ENCODE results near the gene FLOT1.

The FLOT1 gene

DNA sequence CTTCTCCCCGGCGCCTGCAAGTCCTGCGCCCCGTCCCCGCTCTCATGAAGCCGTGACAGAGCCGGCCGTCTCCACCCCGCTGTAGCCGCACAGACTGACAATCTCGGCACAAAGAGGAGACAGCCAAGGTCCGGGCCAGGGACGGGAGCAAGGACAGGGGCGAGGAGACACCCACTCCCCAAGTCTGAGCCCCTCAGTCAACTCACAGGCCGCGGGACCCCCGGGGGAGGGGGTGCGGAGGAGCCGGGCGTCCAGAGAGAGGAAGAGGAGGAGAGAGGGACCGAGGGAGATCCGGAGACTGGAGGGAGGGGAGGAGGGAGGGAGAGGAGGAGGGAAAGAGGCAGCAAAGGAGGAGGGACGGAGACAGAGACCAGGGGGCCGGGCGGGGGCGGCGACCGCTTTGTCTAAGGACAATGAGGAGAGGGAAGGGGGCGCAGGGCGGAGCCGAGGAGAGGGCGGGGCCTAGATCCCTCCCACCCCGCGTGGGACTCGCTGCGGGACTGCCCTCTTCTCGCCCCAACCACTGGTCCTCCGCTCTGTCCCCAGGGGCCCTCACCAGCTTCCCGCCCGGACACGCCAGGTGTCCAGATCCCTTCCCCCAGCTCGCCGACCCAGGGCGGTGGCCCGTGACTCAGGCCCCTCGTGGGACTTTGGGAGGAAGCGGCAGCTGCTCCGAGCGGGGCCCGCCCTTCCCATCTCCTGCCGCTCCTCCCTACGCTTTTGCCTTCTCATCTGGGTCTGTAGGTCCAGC, 55.4 kb downstream of the FLOT1 start:
- Histone ChIP-seq H3K4me3 (ENCODE audit: low read depth, low read length, poor library complexity, severe bottlenecking) (peak overlapping the region; percentile 87), H3K9me3 (ENCODE audit: low read length) (no peaks in the 10 kb centered on the region), H3K27ac (ENCODE audit: low read depth, low read length, poor library complexity, severe bottlenecking) (peak overlapping the region; percentile 95), H3K27me3 (ENCODE audit: insufficient read depth, low read length) (no peaks in the 10 kb centered on the region), H3K79me2 (ENCODE audit: insufficient read depth, low read length) (peaks cover 27% of the 10 kb centered on the region), H3K4me1 (ENCODE audit: insufficient read depth, low read length, severe bottlenecking) (peaks cover 76% of the 10 kb centered on the region), H3K9me2 (ENCODE audit: low read depth, low read length) (no peaks in the 10 kb centered on the region), H3K9ac (ENCODE audit: low read length) (peak overlapping the region; percentile 95), H3K36me3 (ENCODE audit: insufficient read depth, low read length) (no peaks in the 10 kb centered on the region), H3F3A (ENCODE audit: insufficient read depth, low read length) (peaks cover 16% of the 10 kb centered on the region), H2AFZ (ENCODE audit: low read length) (no peak overlapping the region), H3K4me2 (ENCODE audit: low read length) (peak overlapping the region; percentile 75), H4K20me1 (ENCODE audit: insufficient read depth, low read length) (no peaks in the 10 kb centered on the region)
- no peak for TF ChIP-seq EZH2 (IDR thresholded peaks at IDR 0.05; ENCODE audit: borderline replicate concordance, low read length)
- TF ChIP-seq, protein P1, sequence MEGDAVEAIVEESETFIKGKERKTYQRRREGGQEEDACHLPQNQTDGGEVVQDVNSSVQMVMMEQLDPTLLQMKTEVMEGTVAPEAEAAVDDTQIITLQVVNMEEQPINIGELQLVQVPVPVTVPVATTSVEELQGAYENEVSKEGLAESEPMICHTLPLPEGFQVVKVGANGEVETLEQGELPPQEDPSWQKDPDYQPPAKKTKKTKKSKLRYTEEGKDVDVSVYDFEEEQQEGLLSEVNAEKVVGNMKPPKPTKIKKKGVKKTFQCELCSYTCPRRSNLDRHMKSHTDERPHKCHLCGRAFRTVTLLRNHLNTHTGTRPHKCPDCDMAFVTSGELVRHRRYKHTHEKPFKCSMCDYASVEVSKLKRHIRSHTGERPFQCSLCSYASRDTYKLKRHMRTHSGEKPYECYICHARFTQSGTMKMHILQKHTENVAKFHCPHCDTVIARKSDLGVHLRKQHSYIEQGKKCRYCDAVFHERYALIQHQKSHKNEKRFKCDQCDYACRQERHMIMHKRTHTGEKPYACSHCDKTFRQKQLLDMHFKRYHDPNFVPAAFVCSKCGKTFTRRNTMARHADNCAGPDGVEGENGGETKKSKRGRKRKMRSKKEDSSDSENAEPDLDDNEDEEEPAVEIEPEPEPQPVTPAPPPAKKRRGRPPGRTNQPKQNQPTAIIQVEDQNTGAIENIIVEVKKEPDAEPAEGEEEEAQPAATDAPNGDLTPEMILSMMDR (IDR thresholded peaks at IDR 0.05; ENCODE audit: low read length), result no peak

DNA sequence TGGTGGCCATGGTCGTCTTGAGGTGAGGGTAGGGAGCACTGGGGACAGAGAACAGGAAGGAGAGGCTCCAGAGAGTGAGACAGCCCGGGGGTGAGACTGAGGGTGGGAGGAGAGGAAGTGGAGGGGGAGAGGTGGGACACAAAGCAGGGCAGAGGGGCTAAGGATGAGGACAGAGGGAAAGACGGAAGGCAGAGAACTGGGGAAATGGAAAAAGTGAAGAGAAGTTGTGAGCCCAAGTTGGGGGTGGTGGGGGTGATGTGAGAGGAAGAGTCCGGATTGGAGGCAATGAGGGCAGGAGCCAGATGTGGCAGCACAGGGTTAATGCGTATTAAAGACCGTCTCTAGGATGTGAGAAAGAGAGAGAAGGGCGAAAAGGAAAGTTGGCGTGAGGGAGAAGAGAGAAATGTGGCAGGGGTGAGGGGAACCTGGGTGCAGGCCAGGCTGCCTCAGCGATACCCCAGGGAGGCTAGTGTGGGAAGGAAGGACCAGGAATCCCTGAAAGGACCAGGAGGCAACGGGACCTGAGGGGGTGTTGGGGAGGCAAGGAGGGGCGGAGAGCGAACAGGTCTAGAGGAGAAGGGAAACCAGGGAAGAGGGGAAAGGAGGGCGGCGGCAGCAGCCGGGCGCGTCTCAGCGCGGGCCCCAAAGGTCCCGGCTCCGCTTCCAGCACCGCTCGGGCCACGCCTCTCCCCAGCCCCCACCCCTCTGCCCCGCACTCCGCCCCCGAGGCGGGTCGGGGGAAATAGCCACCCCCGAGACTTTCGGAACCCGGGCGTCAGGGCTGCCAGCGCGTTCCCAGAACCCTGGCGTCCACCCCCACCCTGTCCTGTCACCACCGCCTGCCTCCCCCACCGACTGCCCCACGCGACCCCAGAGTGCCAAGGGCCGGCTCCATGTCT, 56.2 kb downstream of the FLOT1 start, which contains the start of gene PPP1R18:
Gene PPP1R18, minus strand, starts transcription at position 637 of the 899 bp plus-strand sequence. Its CDS starts 627 bp downstream, at position 10.
- H2AFZ ChIP-seq (ENCODE audit: low read length), result no peak within 1 kb of the TSS
- peaks cover 78% of the 10 kb centered on the region for H3K4me1 ChIP-seq (ENCODE audit: insufficient read depth, low read length, severe bottlenecking)
- H3K27ac ChIP-seq (ENCODE audit: low read depth, low read length, poor library complexity, severe bottlenecking), result peak within 1 kb of the TSS; percentile 95
- no peaks in the 10 kb centered on the region for H3K9me2 ChIP-seq (ENCODE audit: low read depth, low read length)
- H3K36me3 ChIP-seq (ENCODE audit: insufficient read depth, low read length), result no peaks in the 10 kb centered on the region
- H3K9me3 ChIP-seq (ENCODE audit: low read length), result no peaks in the 10 kb centered on the region
- peak within 1 kb of the TSS; percentile 95 for H3K9ac ChIP-seq (ENCODE audit: low read length)
- H3K79me2 ChIP-seq (ENCODE audit: insufficient read depth, low read length), result peaks cover 35% of the 10 kb centered on the region
- H3K4me3 ChIP-seq (ENCODE audit: low read depth, low read length, poor library complexity, severe bottlenecking), result peak within 1 kb of the TSS; percentile 87
- H3F3A ChIP-seq (ENCODE audit: insufficient read depth, low read length), result peaks cover 21% of the 10 kb centered on the region
- no peak for TF ChIP-seq EZH2 (IDR thresholded peaks at IDR 0.05; ENCODE audit: borderline replicate concordance, low read length)
- H3K4me2 ChIP-seq (ENCODE audit: low read length), result peak within 1 kb of the TSS; percentile 75
- no peaks in the 10 kb centered on the region for H4K20me1 ChIP-seq (ENCODE audit: insufficient read depth, low read length)
- no peaks in the 10 kb centered on the region for H3K27me3 ChIP-seq (ENCODE audit: insufficient read depth, low read length)

DNA sequence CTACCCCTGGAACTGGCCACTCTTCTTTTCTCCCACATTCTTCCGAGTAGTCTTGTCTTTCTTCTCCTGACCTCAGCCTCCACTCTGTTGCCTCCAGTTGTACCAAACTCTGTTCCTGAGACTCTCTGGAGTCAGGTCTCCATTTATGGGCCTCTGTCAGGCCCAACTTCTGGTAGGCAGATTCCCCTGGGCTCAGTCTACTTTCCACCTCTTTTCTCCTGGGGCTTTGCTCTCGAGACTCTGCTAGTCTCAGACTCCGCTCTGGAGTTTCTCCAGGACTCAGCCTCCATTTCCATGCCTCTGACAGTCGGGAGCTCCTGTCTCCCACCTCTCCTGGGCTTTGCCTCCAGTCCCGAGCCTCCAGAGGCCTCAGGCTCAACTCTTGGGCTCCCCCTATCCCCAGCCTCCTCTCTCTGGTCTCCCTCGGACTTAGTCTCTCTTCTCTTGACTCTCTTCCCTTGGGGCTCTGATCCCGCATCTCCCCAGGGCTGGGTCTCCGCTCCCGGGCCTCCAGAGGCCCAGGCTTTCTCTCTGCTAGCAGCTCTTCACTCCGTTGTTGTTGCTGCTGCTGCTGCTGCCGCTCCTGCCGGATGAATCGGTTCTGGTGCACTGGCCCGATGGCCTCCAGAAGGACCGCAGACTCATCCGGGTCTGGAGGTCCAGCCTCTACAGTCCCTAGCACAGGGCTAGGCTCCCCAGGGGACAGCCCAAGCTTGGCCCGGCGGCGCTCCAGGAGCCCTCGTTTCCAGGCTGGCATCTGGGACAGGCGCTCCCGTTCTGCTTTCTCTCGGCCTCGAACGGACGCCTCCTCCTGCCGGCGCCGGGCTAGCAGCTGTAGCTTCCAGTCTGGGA, 57.1 kb downstream of the FLOT1 start:
- Histone ChIP-seq H2AFZ (ENCODE audit: low read length) (no peak overlapping the region), H3K4me3 (ENCODE audit: low read depth, low read length, poor library complexity, severe bottlenecking) (peak overlapping the region; percentile 87), H3F3A (ENCODE audit: insufficient read depth, low read length) (peaks cover 21% of the 10 kb centered on the region), H3K9me2 (ENCODE audit: low read depth, low read length) (no peaks in the 10 kb centered on the region), H3K4me1 (ENCODE audit: insufficient read depth, low read length, severe bottlenecking) (peaks cover 82% of the 10 kb centered on the region), H3K9me3 (ENCODE audit: low read length) (no peaks in the 10 kb centered on the region), H3K4me2 (ENCODE audit: low read length) (peak overlapping the region; percentile 75), H3K9ac (ENCODE audit: low read length) (peak overlapping the region; percentile 95), H3K27ac (ENCODE audit: low read depth, low read length, poor library complexity, severe bottlenecking) (peak overlapping the region; percentile 95), H3K36me3 (ENCODE audit: insufficient read depth, low read length) (peaks cover 3% of the 10 kb centered on the region; the same call in 1 of the 2 replicates), H3K79me2 (ENCODE audit: insufficient read depth, low read length) (peaks cover 38% of the 10 kb centered on the region), H4K20me1 (ENCODE audit: insufficient read depth, low read length) (no peaks in the 10 kb centered on the region), H3K27me3 (ENCODE audit: insufficient read depth, low read length) (no peaks in the 10 kb centered on the region)
- no peak for TF ChIP-seq EZH2 (IDR thresholded peaks at IDR 0.05; ENCODE audit: borderline replicate concordance, low read length)
- TF ChIP-seq, protein P1 (IDR thresholded peaks at IDR 0.05; ENCODE audit: low read length), result peak; percentile 42

Measured in OCI-LY1 (cell line).